Tibial nerve (tissue), 3 donors: ENCODE data around the gene TRIP10.

ENCODE experiments used
- CTCF ChIP-seq, 5 experiments: fragments of 200-600 bp in 3 of 5; fragments of 450-650 bp in 2 of 5; sonication (generic) in 3 of 5; IDR thresholded peaks; one replicate each; pipeline ENCODE4 v1.5.1; 2016 to 2019; ENCODE audit warnings: antibody characterized with exemption in 5 of 5, mild to moderate bottlenecking in 3 of 5, moderate library complexity in 2 of 5
- POLR2A ChIP-seq, 2 donors: fragments of 450-650 bp; IDR thresholded peaks; one replicate each; pipeline ENCODE4 v1.6.1; 2017; ENCODE audit warnings: antibody characterized with exemption in 2 of 2, mild to moderate bottlenecking in 2 of 2, moderate library complexity in 2 of 2

GRCh38 chr19:6736169-6736916 is 3.1 kb upstream of the TRIP10 start:
- peak; percentile 48 to 73 (median 58) for TF ChIP-seq CTCF (IDR thresholded peaks at IDR 0.05)
- peak in 1 of 2 donors; percentile 22 for TF ChIP-seq POLR2A (IDR thresholded peaks at IDR 0.05)
